Jurkat, Clone E6-1 (cell line): ENCODE results near the gene B4GALNT1.
A peak's percentile ranks its signal among the peaks of the same experiment; 100 is the strongest.
"Not testable (repeated sequence)": the region's sequence is repeated elsewhere in the genome, so short reads cannot be mapped to it uniquely, and the experiment has no call there.

Experiments used
- DNase-seq: peaks from one replicate; pipeline ENCODE4 v3.0.0-alpha.2; 2011; ENCODE audit warnings: low read depth, low spot score
- H3K4me3 ChIP-seq: 2 replicates; pipeline ENCODE4 v1.5.1; 2011; ENCODE audit warnings: mild to moderate bottlenecking, low read length, control low read depth, moderate library complexity

Gene B4GALNT1

DNA sequence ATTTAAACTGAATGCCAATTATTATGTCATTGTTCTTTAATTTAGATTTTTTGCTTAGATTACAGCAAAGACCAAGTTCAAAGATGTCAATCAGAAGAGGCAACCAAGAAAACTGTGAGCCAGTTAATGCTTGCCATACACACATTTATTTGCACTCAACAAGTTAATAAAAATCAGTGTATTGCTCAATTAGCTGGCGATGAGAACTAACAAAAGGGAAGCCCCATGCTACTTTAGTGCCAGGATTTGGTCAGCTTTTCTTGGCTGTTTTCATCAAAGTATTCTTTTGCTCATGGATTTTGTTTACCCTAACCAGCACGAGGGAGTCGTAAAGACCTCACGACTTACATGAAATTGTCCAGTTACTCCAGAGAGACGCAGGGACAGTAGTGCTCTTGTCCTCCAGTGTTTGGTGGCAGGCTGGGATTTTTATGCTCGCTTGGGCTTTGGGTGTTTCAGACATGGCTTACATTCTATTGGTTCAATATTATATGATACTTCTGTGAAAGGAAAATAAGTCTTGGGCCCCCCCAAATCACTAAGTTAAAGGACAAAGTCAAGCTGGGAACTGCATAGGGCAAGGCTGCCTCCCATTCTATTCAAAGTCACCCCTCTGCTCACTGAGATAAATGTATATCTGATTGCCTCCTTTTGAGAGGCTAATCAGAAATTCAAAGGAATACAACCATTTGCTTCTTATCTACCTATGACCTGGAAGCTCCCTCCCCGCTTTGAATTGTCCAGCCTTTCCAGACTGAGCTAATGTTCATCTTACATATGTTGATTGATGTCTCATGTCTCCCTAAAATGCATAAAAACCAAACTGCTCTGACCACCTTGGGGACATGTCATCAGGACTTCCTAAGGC, 7.4 kb upstream of the B4GALNT1 start:
- DNase-seq: no peak
- no peak overlapping the region for H3K4me3 ChIP-seq

DNA sequence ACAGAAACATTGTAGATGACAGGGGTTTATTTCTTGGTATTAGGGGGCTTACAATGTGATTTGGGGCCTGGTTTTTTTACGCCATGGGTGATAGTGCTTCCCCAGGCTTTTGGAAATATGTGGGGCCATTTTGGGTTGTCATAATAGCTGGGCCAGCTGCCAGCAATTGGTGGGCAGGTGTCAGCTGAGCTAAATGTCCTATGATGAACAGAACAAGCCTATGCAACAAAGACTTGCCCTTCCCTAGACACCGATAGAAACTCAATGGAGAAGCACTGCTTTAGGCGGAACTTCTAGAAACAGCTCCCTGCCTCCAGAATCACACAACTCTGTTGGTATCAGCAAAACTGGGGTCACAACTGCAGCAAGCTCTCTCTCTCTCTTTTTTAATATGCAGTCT, 5.1 kb upstream of the B4GALNT1 start:
- no peak overlapping the region for H3K4me3 ChIP-seq
- DNase-seq: no peak

GRCh38 chr12:57637364-57637763, 4.4 kb upstream of the B4GALNT1 start:
- DNase-seq: no peak

GRCh38 chr12:57636731-57637130, 3.7 kb upstream of the B4GALNT1 start:
- DNase-seq: not testable (repeated sequence)

More at GRCh38 chr12:57637364-57637763, 4.4 kb upstream of the B4GALNT1 start:
- no peak overlapping the region for H3K4me3 ChIP-seq

GRCh38 chr12:57632073-57632957, 686 bp downstream of the B4GALNT1 start:
- no peak for DNase-seq
- H3K4me3 ChIP-seq: peak overlapping the region; percentile 65

More at GRCh38 chr12:57636731-57637130, 3.7 kb upstream of the B4GALNT1 start:
- not testable (repeated sequence) for H3K4me3 ChIP-seq

DNA sequence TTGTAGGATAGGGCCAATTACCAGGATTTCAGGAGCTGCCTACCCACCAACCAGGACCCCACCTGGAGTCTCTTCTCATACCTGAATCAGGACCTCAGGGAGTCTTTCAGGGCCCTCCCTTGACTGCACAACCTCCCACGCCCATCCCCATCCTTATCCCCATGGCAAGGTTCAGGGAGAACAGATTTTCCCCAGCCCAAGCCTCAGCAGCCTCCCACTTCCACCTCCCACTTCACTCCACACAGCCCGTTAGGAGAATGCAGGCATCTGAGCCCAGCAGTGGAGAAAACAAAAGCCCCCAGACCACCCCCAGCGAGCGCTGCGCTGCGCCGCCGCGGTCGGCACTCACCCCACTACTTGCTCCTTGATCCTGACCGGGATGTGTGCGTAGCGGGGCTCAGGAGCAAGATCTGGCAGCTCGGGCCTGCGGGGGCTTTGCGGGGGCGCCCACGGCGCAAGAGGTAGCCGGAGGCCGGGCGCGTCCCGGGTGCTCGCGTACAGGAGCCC, 1.4 kb downstream of the B4GALNT1 start:
- DNase-seq: no peak
- H3K4me3 ChIP-seq: peak overlapping the region; percentile 65; the same call in 1 of the 2 replicates

DNA sequence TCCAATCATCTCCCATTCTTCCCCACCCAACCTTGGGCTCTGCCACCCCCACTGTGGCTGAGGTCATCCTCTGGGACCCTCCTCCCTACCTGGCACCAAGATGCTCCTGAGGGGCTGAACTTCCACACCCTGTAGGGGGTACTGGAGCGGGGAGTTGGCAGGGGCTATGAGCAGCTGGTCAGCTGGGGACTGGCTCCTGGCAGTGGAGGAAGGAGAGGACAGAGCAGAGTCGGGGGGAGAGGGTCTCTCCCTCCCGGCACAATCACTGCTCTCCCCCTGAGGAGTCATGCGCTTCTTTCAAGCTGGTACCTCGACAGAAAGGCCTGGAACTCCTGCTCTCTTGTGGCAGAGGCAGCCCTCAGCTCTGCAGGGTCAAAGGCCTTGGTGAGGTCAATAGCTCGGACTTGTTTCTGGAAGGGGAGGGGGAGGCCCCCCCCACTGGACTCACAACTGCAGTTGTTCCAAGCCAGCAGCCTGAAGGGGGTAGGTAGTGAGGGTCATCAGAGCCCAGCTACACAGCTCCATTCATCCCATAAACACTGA, 2.0 kb downstream of the B4GALNT1 start:
- no peak overlapping the region for H3K4me3 ChIP-seq
- no peak for DNase-seq

DNA sequence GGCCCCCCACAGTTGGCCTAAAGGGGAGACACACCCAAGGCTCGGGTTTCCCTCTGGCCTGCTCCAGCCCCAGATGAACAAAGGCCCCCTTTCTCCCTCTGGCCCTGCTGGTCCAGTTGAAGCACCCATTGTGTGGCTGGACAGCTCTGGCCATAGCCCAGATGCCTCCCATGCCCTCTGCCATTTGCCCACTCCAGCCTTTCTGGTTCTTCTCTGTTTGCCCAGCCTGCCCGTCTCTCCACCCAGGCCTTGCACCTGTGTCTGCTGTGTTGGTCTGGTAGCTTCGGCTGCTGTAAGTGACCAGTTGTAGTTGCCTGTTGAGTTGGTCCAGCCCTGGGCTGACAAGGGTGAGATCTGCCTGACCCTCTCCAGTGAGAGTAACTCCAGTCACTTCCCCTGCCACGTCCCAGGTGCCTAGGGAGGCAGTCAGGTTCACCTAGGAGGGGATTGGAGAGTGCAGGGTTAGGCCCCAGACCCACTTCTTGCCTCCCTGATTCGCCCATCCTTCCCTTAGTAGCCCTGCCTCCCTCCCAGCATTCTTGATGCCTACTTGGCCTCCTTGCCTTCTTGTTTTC, 3.0 kb downstream of the B4GALNT1 start:
- no peak for DNase-seq
- H3K4me3 ChIP-seq: no peak overlapping the region

DNA sequence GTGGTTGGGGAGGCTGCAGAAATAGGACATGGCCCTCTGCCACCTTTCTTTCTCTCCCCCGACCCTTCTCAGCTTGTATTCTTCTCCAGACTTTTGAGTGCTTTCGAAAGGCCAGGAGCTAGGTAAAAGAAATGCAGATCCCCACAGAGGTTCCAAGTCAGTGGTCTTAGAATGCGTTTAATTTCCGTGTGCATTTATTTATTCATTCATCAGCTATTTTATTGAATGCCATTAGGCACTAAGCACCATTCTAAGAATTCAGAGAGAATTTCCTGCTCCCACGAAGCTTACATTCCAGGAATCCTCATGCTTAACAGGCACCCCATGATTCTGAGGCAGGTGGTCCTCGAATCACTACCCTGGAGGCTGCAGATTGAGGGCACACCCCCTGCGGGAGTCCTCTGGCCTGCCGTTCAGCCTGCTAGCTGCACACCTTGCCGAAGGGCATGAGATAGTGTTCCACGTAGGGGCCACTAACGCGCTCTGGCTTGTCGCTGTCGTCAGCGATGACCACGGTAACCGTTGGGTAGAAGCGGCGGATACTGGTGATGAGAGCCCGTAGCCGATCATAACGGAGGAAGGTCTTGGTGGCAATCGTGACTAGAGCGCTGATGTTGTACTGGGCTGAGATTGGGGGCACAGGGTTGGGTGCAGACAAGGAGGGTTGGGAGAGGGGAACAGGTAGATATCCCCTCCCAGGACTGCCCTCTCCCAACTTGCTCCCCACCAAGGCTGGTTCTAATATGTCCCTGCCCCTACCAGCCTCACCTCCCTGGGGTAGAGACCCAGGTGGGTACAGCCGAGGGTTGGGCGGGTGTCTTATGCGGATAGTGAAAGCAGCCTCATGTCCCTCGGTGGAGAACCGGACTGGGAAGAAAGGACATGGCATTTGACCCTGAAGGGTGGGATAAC, 4.5 kb downstream of the B4GALNT1 start:
- no peak for DNase-seq
- no peak overlapping the region for H3K4me3 ChIP-seq

GRCh38 chr12:57627501-57628279, 5.3 kb downstream of the B4GALNT1 start:
- DNase-seq: no peak
- no peak overlapping the region for H3K4me3 ChIP-seq

- no peak overlapping the region for H3K4me3 ChIP-seq
- no peak for DNase-seq
These were observed 6.0 kb downstream of the B4GALNT1 start for GRCh38 chr12:57626921-57627445.

DNA sequence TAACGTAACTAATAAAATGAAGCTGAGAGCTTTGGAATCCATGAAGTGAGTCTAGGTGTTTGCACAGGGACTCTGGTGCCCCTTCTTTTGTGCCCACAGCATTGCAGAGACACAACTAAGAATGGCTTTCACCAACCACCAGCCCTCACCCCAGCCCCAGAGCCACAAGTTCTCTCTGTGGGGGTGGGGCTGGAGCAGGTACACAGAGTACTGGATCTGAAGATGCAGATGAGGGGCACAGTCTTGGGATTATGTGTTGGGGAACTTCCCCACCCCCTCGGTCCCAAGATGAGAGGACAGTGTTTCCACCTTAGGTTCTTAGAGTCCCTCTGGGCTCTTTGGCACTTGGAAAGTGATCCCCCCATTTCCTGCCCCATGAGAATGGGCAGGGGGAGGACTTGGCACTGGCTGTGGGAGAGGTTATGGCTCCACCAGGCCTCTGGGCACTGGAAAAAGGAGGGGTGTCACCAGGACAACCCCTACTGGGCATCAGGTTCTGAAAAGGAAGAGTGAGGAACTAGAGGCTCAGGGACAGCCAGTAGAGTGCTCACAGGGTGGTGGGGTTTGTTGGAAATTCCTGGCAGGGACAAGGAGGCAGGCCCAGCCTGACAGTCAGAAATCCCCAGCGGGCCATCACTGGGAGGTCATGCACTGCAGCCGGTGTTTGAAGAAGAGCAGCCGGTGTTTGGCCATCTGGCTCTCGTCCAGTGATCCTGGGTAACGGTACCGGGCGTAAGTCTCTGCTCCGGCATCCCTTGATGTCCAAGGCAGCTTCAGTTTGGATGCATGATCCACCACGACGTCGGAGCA, 6.7 kb downstream of the B4GALNT1 start:
- no peak for DNase-seq
- H3K4me3 ChIP-seq: no peak overlapping the region

- DNase-seq: no peak
- H3K4me3 ChIP-seq: no peak overlapping the region
These were observed 7.6 kb downstream of the B4GALNT1 start for GRCh38 chr12:57625261-57626032.

DNA sequence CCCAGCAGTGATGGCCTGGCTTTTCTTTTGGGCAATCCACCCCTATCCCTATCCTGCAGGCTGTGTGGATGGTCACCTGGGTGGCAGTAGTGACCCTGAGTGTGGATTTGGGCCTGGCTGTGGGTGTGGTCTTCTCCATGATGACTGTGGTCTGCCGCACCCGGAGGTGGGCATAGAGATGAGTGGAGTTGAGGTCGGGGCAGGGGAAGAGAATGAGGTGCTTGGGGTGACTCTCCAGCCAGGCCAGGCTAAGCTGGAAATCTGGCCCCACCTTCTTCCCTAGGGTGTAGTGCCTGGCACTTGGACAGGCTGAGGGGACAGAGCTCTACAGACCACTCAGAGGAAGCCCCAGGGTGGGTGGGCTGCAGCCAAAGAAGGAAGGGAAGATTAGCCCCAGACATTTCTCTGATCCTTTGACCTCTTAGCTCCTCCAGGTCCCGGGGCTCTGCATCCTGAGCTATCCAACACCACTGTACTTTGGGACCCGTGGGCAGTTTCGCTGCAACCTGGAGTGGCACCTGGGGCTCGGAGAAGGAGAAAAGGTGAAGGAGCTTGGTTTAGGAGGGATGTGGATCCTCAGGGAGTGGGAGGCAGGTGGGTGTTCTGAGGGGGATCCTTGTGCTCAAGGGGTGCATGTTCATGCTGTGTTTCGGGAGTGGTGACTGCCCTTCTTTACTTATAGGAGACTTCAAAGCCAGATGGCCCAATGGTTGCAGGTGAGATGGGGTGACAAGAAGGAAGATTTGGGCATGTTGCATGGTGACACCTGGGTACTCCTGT, 8.4 kb downstream of the B4GALNT1 start:
- DNase-seq: no peak
- no peak overlapping the region for H3K4me3 ChIP-seq

- H3K4me3 ChIP-seq: no peak overlapping the region
- DNase-seq: no peak
These were observed 9.1 kb downstream of the B4GALNT1 start for GRCh38 chr12:57623811-57624390.
